Stimulated activated naive CD8-positive, alpha-beta T cell treated with anti-CD3 and anti-CD28 coated beads, Interleukin-15, amount 100 ng/mL, for 72 hours (primary cell): Measurements from ENCODE around the gene RHOH.
A peak's percentile ranks its signal among the peaks of the same experiment; 100 is the strongest.
"Not testable (repeated sequence)": the region's sequence is repeated elsewhere in the genome, so short reads cannot be mapped to it uniquely, and the experiment has no call there.

Experiments used
- ATAC-seq: fragments of 150-1000 bp; cut with Tn5 transposase; 2 replicates; pipeline ENCODE4 v1.10.0; 2021; ENCODE audit warnings: mild to moderate bottlenecking, moderate library complexity
- DNase-seq, 2 donors: peaks; one replicate each; pipeline ENCODE4 v3.0.0; 2021 to 2022
- H3K27ac Mint-ChIP-seq, 2 donors: one replicate each; pipeline ENCODE4 v1.8.0; 2022; ENCODE audit warnings: mild to moderate bottlenecking in 2 of 2, mixed read lengths in 2 of 2, moderate library complexity in 2 of 2
- H3K27me3 Mint-ChIP-seq: one replicate; pipeline ENCODE4 v1.8.0; 2022; ENCODE audit warnings: mixed read lengths
- H3K4me1 Mint-ChIP-seq: one replicate; pipeline ENCODE4 v1.8.0; 2022; ENCODE audit warnings: mild to moderate bottlenecking, mixed read lengths
- H3K4me3 Mint-ChIP-seq, 2 donors: one replicate each; pipeline ENCODE4 v1.8.0; 2022; ENCODE audit warnings: mild to moderate bottlenecking in 2 of 2, mixed read lengths in 2 of 2, moderate library complexity in 1 of 2
- H3K9me3 Mint-ChIP-seq, 2 donors: one replicate each; pipeline ENCODE4 v1.8.0; 2022; ENCODE audit warnings: mixed read lengths in 2 of 2

RHOH gene

DNA sequence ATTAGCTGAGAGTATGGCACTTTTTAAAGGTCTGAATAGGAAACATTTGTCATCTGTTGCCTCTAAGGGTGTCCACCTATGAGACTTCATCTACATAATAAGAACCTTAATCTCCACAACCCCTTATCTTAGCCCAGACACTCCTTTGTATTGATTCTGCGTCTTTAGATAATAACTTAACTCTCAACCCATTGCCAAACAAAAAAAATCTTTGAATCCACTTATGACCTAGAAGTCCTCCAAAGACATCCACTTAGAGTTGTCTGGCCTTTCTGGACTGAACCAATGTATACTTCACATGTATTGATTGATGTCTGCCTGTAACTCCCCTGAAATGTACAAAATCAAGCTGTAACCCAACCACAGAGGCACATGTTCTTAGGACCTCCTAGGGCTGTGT lies 72.3 kb downstream of the RHOH start:
- H3K9me3 Mint-ChIP-seq, result no peaks in the 10 kb centered on the region
- H3K27me3 Mint-ChIP-seq, result no peaks in the 10 kb centered on the region
- peaks cover 66% of the 10 kb centered on the region for H3K4me1 Mint-ChIP-seq
- no peak overlapping the region for H3K27ac Mint-ChIP-seq
- DNase-seq (no peak), ATAC-seq (no peak)
- no peak overlapping the region for H3K4me3 Mint-ChIP-seq

DNA sequence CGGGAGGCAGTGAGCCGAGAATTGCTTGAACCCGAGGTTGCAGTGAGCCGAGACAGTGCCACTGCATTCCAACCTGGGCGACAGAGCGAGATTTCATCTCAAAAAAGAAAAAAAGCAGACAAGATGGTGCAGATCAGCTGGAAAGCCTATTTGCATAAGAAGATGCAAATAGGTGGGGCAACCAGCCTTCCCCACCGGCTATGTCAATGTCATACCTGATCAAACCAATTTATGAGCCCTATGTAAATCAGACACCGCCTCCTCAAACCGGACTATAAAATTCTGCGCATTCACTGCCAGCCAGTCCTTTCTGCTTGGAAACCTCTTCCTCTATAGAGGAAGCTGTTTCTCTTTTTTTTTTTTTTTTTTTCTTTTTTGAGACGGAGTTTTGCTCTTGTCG lies 73.8 kb downstream of the RHOH start:
- Mint-ChIP-seq H3K4me1 (peaks cover 65% of the 10 kb centered on the region), H3K27me3 (no peaks in the 10 kb centered on the region), H3K27ac (no peak overlapping the region), H3K4me3 (no peak overlapping the region), H3K9me3 (no peaks in the 10 kb centered on the region)
- ATAC-seq, result no peak
- DNase-seq, result no peak

DNA sequence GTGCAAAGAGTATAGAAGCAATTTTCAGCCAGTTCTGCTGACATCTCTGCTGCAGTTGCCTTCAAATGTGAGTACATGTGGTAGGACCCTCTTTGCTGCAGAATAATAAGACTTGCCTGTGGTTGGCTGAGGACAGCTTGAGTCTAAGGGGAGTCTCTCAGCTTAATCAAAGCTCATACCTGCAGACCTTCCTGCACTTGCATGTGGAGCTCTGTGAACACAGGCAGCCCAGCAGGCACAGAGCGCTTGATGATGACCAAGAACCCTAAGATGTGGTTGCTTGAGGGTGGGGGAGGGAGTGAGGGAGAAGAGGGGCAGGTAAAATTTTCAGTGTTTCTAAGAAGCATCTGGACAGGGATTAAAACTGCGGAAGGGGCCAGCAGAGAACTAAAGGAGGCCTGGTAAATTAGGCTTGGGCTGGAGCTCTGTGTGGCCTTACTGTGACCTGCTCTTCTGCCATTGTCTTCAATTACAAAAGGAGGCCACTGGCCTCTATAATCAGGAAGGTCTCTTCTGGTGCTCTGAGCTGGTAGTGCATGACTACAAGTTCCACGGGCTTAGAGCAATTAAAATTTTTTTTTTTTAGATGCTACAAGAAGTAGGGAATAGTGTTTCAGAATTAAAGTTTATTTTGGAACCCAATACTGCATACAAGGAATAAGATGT lies 78.4 kb downstream of the RHOH start:
- ATAC-seq (peak; percentile 37), DNase-seq (no peak)
- H3K27me3 Mint-ChIP-seq, result no peaks in the 10 kb centered on the region
- H3K27ac Mint-ChIP-seq, result no peak overlapping the region
- H3K4me3 Mint-ChIP-seq, result peak overlapping the region in 1 of 2 donors; percentile 45
- no peaks in the 10 kb centered on the region for H3K9me3 Mint-ChIP-seq
- H3K4me1 Mint-ChIP-seq, result peaks cover 42% of the 10 kb centered on the region

DNA sequence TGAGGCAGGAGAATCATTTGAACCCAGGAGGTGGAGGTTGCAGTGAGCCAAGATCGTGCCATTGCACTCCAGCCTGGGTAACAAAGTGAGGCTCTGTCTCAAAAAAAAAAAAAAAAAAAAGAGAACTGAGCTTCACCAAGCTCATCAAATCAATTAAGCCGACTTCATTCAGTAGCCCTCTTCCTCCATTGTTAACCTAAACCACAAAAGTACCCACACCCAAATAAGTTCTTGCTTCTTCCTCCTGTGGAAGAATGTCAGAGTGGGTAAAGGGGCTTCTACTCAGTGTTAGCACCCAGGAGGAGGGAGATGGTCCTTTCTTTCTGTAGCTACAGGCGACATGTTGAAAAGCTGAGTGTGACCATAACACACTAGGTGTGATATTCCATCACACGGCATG lies 79.7 kb downstream of the RHOH start:
- Mint-ChIP-seq H3K9me3 (peaks cover 1 to 3% of the 10 kb centered on the region in 2 donors), H3K4me1 (peaks cover 53% of the 10 kb centered on the region), H3K4me3 (no peak overlapping the region), H3K27me3 (no peaks in the 10 kb centered on the region), H3K27ac (no peak overlapping the region)
- no peak for DNase-seq
- no peak for ATAC-seq

DNA sequence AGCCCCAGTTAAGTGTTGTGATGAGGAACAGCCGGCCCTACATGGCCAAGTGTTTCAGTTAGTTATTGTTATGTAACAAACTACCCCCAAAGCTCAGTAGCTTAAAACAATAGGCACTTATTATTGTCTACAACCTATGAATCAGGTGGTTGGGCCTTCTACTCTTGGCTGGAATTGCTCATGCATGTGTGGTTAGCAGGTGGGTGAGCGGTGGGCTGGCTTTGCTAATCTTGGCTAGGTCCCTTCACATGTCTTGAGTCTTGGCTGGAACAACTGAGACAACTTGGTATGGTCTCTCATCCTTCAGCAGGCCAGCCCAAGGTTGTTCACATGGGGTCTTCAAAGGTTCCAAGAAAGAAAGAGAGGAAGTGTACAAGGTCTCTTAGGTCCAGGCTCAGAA lies 83.8 kb downstream of the RHOH start:
- DNase-seq (peak; percentile 37 to 52), ATAC-seq (peak; percentile 44)
- H3K27me3 Mint-ChIP-seq, result no peaks in the 10 kb centered on the region
- H3K4me3 Mint-ChIP-seq, result peak overlapping the region; percentile 1 to 6
- peaks cover 64% of the 10 kb centered on the region for H3K4me1 Mint-ChIP-seq
- peaks cover 11 to 24% of the 10 kb centered on the region in 2 donors for H3K9me3 Mint-ChIP-seq
- H3K27ac Mint-ChIP-seq, result peak overlapping the region in 1 of 2 donors; percentile 9

DNA sequence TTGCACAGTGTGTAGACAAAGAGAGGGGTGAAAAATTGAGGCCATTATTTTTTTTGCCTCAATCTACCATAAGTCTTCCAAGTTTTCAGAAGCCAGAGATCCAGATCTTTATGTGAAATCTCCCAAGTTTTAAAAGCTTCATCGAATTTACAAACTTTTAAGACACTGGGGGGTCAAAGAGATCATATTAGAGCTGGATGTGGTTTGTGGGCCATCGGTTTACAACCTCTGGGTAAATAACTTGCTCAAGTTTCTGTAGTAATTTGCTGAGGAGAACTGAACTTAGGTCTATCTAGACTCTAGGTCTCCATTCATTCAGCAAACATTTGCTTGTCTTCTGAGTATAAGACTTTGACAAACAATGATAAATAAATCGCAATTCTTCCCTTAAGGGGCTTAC lies 84.3 kb downstream of the RHOH start:
- Mint-ChIP-seq H3K27me3 (no peaks in the 10 kb centered on the region), H3K4me1 (peaks cover 64% of the 10 kb centered on the region), H3K27ac (peak overlapping the region; percentile 9 to 88), H3K4me3 (peak overlapping the region; percentile 1 to 6), H3K9me3 (peaks cover 11 to 24% of the 10 kb centered on the region in 2 donors)
- no peak for DNase-seq
- no peak for ATAC-seq

DNA sequence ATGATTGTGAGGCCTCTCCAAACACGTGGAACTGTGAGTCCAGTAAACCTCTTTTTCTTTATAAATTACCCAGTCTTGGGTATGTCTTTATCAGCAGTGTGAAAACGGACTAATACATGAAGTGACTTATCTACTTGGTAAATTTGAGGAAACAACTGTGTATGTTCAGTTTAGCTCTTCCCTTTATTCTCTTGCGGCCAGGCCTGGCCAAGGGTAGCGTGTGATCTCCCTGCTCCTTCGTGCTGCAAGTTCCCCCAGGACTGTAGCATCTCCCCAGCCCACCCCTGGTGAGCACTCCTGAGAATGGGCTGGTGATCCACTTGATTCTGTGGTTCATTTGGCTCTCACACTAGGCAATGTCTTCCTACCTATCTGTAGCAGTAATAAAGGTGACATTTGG lies 85.1 kb downstream of the RHOH start:
- Mint-ChIP-seq H3K4me3 (peak overlapping the region; percentile 55 to 58), H3K4me1 (peaks cover 67% of the 10 kb centered on the region), H3K27ac (peak overlapping the region; percentile 7 to 88), H3K27me3 (no peaks in the 10 kb centered on the region), H3K9me3 (peaks cover 11 to 24% of the 10 kb centered on the region in 2 donors)
- ATAC-seq (no peak), DNase-seq (no peak)

DNA sequence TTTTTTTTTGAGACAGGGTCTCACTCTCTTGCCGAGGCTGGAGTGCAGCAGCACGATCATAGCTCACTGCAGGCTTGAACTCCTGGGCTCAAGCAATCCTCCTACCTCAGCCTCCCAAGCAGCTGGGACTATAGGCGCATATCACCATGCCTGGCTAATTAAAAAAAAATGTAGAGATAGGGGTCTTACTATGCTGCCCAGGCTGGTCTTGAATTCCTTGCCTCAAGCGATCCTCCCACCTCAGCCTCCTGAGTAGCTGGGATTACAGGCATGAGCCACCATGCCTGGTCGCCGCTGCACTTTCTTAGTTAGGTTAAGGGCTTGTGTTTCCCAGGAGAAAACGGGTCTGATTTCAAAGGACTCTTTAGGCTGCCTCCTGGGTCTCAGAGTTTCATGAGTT lies 86.0 kb downstream of the RHOH start:
- Mint-ChIP-seq H3K4me3 (peak overlapping the region in 1 of 2 donors; percentile 5), H3K4me1 (peaks cover 76% of the 10 kb centered on the region), H3K27ac (peak overlapping the region; percentile 60 to 97), H3K9me3 (peaks cover 11 to 24% of the 10 kb centered on the region in 2 donors)
- not testable (repeated sequence) for DNase-seq, ATAC-seq, H3K27me3 Mint-ChIP-seq

DNA sequence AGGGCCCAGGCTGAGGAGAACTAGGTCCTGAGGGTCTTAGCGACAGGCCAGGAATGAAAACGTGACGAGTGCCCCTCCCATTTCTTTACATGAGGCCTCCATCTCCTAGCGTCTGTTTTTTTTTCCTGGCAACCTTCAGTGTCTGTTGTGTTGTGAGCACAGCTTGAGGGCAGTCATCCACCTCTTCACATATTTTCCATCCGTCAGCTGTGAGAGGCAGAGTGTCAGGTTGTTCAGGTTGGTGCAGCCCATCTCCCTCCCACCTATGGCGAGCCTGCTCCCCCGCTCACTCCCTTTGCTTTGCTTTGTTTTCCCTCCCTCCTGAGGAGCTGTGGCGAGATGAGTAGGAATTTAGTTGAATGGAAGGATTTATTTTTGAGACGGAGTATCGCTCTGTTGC lies 86.6 kb downstream of the RHOH start:
- H3K9me3 Mint-ChIP-seq, result peaks cover 11 to 24% of the 10 kb centered on the region in 2 donors
- no peaks in the 10 kb centered on the region for H3K27me3 Mint-ChIP-seq
- peak overlapping the region; percentile 94 to 97 for H3K27ac Mint-ChIP-seq
- peaks cover 78% of the 10 kb centered on the region for H3K4me1 Mint-ChIP-seq
- ATAC-seq (peak; percentile 43), DNase-seq (peak in 1 of 2 donors; percentile 31)
- H3K4me3 Mint-ChIP-seq, result peak overlapping the region; percentile 49 to 65

DNA sequence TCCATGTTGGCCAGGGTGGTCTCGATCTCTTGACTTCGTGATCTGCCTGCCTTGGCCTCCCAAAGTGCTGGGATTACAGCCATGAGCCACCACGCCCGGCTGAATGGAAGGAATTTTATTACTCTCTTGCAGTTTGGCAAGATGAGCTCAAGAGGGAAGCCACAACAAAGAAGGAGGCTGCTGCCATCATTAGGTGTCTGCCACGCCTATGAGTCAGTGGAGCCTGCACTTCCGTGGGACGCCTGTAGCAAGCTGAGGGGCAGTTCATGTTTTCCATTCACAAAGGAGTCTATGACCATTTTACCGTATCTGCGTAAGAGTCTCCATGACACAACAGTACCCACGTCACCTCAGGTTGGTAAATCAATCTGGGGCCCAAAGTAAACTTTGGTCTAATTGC lies 87.1 kb downstream of the RHOH start:
- peak overlapping the region; percentile 94 to 97 for H3K27ac Mint-ChIP-seq
- DNase-seq, result peak; percentile 73 to 89
- H3K4me3 Mint-ChIP-seq, result peak overlapping the region; percentile 49 to 65
- H3K27me3 Mint-ChIP-seq, result no peaks in the 10 kb centered on the region
- peaks cover 11 to 24% of the 10 kb centered on the region in 2 donors for H3K9me3 Mint-ChIP-seq
- ATAC-seq, result peak; percentile 98
- H3K4me1 Mint-ChIP-seq, result peaks cover 83% of the 10 kb centered on the region

DNA sequence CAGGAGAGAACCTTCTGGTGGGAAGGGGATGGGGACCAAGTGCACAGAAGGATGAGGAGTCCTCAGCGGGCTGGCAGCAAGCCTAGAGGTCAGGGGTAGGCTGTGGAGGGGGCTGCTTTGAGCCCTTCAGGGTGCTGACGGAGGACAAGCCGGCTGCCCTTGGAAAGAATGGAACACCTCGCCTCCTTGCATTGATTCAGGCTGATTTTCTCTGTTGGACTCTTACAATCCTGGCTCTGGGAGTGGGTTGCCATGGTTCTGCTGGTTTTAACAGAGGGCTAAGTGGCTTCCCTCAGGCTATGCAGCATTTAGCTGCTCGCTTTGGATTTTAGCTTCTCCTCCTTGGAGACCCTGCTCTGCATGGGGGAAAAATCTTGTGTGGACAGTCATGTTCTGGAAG lies 88.9 kb downstream of the RHOH start:
- DNase-seq (no peak), ATAC-seq (no peak)
- no peak overlapping the region for H3K27ac Mint-ChIP-seq
- peaks cover 11 to 24% of the 10 kb centered on the region in 2 donors for H3K9me3 Mint-ChIP-seq
- H3K4me1 Mint-ChIP-seq, result peaks cover 93% of the 10 kb centered on the region
- H3K27me3 Mint-ChIP-seq, result no peaks in the 10 kb centered on the region
- no peak overlapping the region for H3K4me3 Mint-ChIP-seq

DNA sequence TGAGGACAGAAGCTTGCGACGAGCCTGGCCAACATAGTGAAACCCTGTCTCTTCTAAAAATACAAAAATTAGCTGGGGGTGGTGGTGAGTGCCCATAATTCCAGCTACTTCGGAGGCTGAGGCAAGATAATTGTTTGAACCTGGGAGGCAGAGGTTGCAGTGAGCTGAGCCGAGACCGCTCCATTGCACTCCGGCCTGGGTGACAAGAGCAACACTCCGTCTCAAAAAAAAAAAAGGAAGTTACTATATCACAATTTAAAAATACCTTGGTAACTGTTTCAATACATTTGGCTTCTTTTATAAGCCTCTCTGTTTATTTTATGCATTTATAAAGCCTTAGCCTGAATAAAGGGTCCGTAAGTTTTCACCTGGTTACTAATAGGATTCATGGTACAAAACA lies 91.7 kb downstream of the RHOH start:
- Mint-ChIP-seq H3K27me3 (no peaks in the 10 kb centered on the region), H3K27ac (peak overlapping the region; percentile 37 to 92), H3K4me3 (peak overlapping the region; percentile 2 to 69), H3K4me1 (peaks cover 86% of the 10 kb centered on the region), H3K9me3 (peaks cover 0 to 1% of the 10 kb centered on the region in 2 donors)
- DNase-seq (no peak), ATAC-seq (no peak)

DNA sequence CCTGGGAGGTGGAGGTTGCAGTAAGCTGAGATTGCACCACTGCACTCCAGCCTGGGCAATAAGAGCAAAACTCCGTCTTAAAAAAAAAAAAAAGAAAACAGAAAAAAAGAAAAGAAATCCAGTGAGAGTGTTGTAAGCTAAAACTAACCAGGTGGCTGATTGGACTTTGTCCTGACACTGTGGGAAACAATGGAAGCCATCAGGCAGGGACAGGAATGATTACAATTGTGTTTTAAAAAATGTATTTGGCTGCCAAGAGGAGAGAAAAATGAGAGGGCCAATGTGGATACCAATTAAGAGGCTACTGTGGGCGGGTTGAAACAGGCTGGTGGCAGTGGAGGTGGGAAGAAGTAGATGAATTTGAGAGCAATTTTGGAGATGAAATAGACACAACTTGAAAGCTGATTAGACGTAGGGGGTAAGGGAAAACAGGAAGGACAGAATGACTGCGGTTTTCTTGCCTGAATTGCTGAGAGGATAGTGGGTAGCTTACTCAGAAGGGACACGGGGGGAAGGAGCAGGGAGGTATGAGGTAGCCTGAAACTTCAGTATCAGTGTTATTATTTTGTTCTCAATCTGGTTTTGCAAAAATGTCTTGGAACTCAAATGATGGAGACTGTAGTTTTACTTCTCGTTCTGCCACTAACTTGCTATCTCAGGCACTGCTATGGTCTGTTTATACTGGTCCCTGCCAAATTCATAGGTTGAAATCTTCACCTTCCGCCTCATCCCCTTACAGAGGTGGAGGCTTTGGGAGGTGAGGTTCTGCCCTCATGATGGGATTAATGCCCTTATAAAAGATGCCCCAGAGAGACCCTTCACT lies 92.7 kb downstream of the RHOH start:
- DNase-seq, result no peak

DNA sequence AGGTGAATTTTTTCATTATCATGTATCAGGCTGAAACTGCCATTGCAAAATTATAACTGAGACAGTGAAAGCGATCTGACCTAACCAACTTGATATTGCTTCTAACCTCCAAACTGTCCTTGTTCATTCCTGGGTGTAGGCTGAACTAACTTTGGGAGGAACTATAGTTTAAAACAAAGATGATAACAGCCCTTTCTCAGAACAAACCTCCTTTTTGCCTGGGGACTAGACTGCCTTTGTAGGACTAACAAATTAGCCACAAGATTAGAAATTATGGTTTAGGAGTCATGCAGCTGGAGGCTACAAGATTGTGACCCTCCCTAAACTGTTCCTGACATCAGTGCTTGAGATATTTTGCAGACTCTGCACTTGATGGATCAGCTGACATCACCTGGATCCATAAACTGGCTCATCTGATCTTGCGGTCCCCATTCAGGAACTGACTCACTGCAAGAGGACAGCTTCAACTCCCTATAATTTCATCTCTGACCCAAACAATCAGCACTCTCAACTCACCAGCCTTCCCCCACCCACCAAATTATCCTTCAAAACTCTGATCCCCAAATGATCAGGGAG lies 93.9 kb downstream of the RHOH start:
- Mint-ChIP-seq H3K4me1 (peaks cover 65% of the 10 kb centered on the region), H3K4me3 (peak overlapping the region in 1 of 2 donors; percentile 71)
- not testable (repeated sequence) for H3K27me3 Mint-ChIP-seq, H3K27ac Mint-ChIP-seq, H3K9me3 Mint-ChIP-seq, DNase-seq, ATAC-seq

More for the DNA sequence above, 92.7 kb downstream of the RHOH start:
- ATAC-seq, result peak; percentile 61
- Mint-ChIP-seq H3K9me3 (no peaks in the 10 kb centered on the region), H3K27ac (peak overlapping the region; percentile 89 to 92), H3K4me3 (peak overlapping the region; percentile 69 to 71), H3K4me1 (peaks cover 76% of the 10 kb centered on the region), H3K27me3 (no peaks in the 10 kb centered on the region)

DNA sequence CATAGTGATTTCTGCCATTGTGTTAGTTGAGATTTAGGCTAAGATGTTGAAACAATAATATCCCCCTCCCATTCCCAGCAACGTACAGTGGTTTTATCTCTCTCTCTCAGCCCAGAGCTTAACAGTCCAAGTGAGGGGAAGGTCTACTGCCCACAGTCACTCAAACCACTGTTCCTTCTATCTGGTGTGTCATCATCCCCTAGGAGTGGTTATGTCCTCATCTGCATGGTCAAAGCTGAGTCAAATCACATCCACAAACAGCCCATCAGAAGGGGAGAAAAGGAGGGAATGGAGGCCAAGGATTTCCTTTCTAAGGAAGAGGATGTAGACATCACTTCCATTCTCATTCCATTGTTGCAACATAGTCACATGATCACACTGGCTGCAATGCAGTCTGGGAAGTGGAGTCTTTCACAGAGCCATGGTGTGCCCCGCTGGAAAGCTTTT lies 95.5 kb downstream of the RHOH start:
- no peaks in the 10 kb centered on the region for H3K27me3 Mint-ChIP-seq
- peaks cover 55% of the 10 kb centered on the region for H3K4me1 Mint-ChIP-seq
- H3K27ac Mint-ChIP-seq, result peak overlapping the region; percentile 20 to 81
- H3K9me3 Mint-ChIP-seq, result no peaks in the 10 kb centered on the region
- ATAC-seq, result peak; percentile 73
- H3K4me3 Mint-ChIP-seq, result peak overlapping the region in 1 of 2 donors; percentile 30
- DNase-seq, result no peak

DNA sequence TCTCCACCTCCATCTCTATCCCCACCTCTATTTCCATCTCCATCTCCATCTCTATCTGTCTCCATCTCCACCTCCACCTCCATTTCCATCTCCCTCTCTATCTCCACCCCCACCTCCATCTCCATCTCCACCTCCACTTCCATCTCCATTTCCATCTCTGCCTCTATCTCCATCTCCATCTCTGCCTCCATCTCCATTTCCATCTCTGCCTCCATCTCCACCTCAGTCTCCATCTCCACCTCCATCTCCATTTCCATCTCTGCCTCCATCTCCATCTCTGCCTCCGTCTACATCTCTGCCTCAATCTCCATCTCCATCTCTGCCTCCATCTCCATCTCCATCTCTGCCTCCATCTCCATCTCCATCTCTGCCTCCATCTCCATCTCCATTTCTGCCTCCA lies 97.5 kb downstream of the RHOH start:
- Mint-ChIP-seq H3K27me3 (no peaks in the 10 kb centered on the region), H3K4me1 (peaks cover 54% of the 10 kb centered on the region), H3K4me3 (no peak overlapping the region), H3K9me3 (no peaks in the 10 kb centered on the region), H3K27ac (no peak overlapping the region)
- DNase-seq, result no peak
- no peak for ATAC-seq
